Neuronal stem cell (in vitro differentiated cells): ENCODE measurements around the gene CDK5R2.

Experiments used
- DNase-seq: peaks from one replicate; pipeline ENCODE4 v3.0.0-alpha.2; 2013; ENCODE audit warnings: low spot score
- H2AFZ ChIP-seq: one replicate; pipeline ENCODE4 v1.6.1; 2013; ENCODE audit warnings: mild to moderate bottlenecking, low read length, inconsistent platforms
- H2AK5ac ChIP-seq: 2 replicates; pipeline ENCODE4 v1.6.1; 2013; ENCODE audit warnings: low read depth, mild to moderate bottlenecking, inconsistent platforms, low read length, moderate library complexity, mixed read lengths
- H2BK120ac ChIP-seq: 2 replicates; pipeline ENCODE4 v1.6.1; 2013; ENCODE audit warnings: low read depth, mild to moderate bottlenecking, inconsistent platforms, low read length, moderate library complexity, mixed read lengths
- H2BK12ac ChIP-seq: one replicate; pipeline ENCODE4 v1.6.1; 2013; ENCODE audit warnings: low read length, inconsistent platforms
- H2BK15ac ChIP-seq: 2 replicates; pipeline ENCODE4 v1.6.1; 2013; ENCODE audit warnings: mild to moderate bottlenecking, low read length, inconsistent platforms, mixed read lengths
- H2BK5ac ChIP-seq: one replicate; pipeline ENCODE4 v1.6.1; 2013; ENCODE audit warnings: inconsistent platforms, mild to moderate bottlenecking, low read length, moderate library complexity
- H3K14ac ChIP-seq: one replicate; pipeline ENCODE4 v1.6.1; 2013; ENCODE audit warnings: low read length, inconsistent platforms
- H3K18ac ChIP-seq: 2 replicates; pipeline ENCODE4 v1.6.1; 2013; ENCODE audit warnings: low read length, inconsistent platforms
- H3K23ac ChIP-seq: 2 replicates; pipeline ENCODE4 v1.6.1; 2013; ENCODE audit warnings: low read depth, mild to moderate bottlenecking, mixed read lengths, low read length, inconsistent platforms; ENCODE audit not compliant: poor library complexity
- H3K27ac ChIP-seq: replicated peaks from 3 replicates; pipeline ENCODE4 v1.5.1; 2013; ENCODE audit warnings: low read length, inconsistent platforms
- H3K27me3 ChIP-seq, 3 experiments: 2 replicates each; pipeline ENCODE4 v1.6.1; 2013; ENCODE audit warnings: low read length in 3 of 3, mild to moderate bottlenecking in 2 of 3, inconsistent platforms in 1 of 3, low read depth in 1 of 3, mixed read lengths in 1 of 3, moderate library complexity in 1 of 3; ENCODE audit not compliant: control insufficient read depth in 3 of 3, insufficient read depth in 3 of 3
- H3K36me3 ChIP-seq, 2 donors: replicated peaks in 1 of 2; 2 replicates each; pipeline ENCODE4 v1.6.1; 2013; ENCODE audit warnings: low read length in 2 of 2; ENCODE audit not compliant: control insufficient read depth in 2 of 2, insufficient read depth in 2 of 2
- H3K4ac ChIP-seq: 2 replicates; pipeline ENCODE4 v1.6.1; 2013; ENCODE audit warnings: inconsistent platforms, mild to moderate bottlenecking, low read length, moderate library complexity
- H3K4me1 ChIP-seq, 2 donors: 1 replicate in 1 of 2; 2 replicates in 1 of 2; pipeline ENCODE4 v1.6.1; 2013; ENCODE audit warnings: low read length in 2 of 2, low read depth in 1 of 2; ENCODE audit not compliant: control insufficient read depth in 2 of 2, insufficient read depth in 1 of 2
- H3K4me2 ChIP-seq: one replicate; pipeline ENCODE4 v1.6.1; 2013; ENCODE audit warnings: mild to moderate bottlenecking, low read length, inconsistent platforms; ENCODE audit not compliant: insufficient read depth, poor library complexity, severe bottlenecking
- H3K4me3 ChIP-seq, 2 donors: 2 replicates each; pipeline ENCODE4 v1.5.1; 2013; ENCODE audit warnings: low read length in 2 of 2, mild to moderate bottlenecking in 2 of 2, inconsistent platforms in 1 of 2, moderate library complexity in 1 of 2
- H3K79me1 ChIP-seq: one replicate; pipeline ENCODE4 v1.6.1; 2013; ENCODE audit warnings: low read depth, mild to moderate bottlenecking, inconsistent platforms, low read length, moderate library complexity
- H3K9ac ChIP-seq: one replicate; pipeline ENCODE4 v1.6.1; 2013; ENCODE audit warnings: mild to moderate bottlenecking, low read depth, low read length, inconsistent platforms; ENCODE audit not compliant: poor library complexity
- H3K9me3 ChIP-seq, 2 donors: replicated peaks in 1 of 2; 2 replicates each; pipeline versions ENCODE3 to v1.6.1; 2013; ENCODE audit warnings: low read length in 2 of 2, mild to moderate bottlenecking in 2 of 2, inconsistent platforms in 1 of 2, low read depth in 1 of 2, mixed read lengths in 1 of 2, moderate library complexity in 1 of 2; ENCODE audit not compliant: control insufficient read depth in 2 of 2, insufficient read depth in 1 of 2
- H4K8ac ChIP-seq: one replicate; pipeline ENCODE4 v1.6.1; 2013; ENCODE audit warnings: low read depth, mild to moderate bottlenecking, inconsistent platforms, low read length, moderate library complexity
- H4K91ac ChIP-seq: one replicate; pipeline ENCODE4 v1.6.1; 2013; ENCODE audit warnings: low read length, low read depth, mild to moderate bottlenecking, inconsistent platforms; ENCODE audit not compliant: poor library complexity
- WGBS, 2 donors: extraction: QIAGEN DNeasy Blood & Tissue Kit; methylation state at CpG; one replicate each; pipeline ENCODE4 v1.1.7; 2013; ENCODE audit warnings: missing lambda C conversion rate in 2 of 2, mixed read lengths in 1 of 2; ENCODE audit not compliant: insufficient read length in 2 of 2, insufficient replicate concordance in 1 of 2; ENCODE audit errors: extremely low coverage in 2 of 2; 5-methylcytosine and 5-hydroxymethylcytosine counted together

The CDK5R2 gene

DNA sequence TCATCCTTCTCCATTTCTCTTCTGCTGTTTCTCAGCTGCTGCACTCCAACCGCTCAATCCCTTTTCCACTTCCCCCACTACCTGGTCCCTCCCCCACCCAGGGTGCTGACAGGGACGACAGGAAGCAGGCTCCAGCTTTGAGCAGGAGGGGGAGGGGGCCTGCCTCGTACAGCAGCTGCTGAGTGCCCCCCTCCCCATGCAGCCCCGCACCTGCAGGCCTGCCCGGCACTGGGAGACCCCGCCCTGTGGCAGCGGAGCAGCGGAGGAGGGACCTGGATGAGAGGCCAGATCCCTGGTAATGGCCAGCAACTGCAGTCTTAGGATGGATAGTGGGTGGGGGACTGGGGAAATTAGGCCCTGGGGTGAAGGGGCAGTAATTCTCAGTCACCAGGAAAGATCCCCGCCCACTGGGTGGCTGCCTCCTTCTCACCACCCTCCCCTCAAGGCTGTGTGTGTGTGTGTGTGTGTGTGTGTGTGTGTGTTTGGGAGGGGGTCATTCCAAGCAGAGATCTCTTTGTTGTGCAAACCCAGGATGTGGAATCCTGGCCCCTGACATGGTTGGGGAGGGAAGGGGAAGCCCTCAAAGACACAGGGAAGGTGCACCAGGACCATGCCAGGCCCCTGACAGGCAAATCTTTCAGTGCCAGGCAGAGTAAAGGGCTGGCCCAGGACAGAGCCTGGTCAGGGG is 40.6 kb downstream of the CDK5R2 start:
- H3K79me1 ChIP-seq: no peaks in the 10 kb centered on the region
- H2BK5ac ChIP-seq: no peak overlapping the region
- no peak overlapping the region for H2BK12ac ChIP-seq
- peaks cover 42 to 96% (median 92%) of the 10 kb centered on the region in 3 experiments for H3K27me3 ChIP-seq
- H2BK120ac ChIP-seq: no peak overlapping the region
- peak overlapping the region; percentile 61 for H2AK5ac ChIP-seq
- no peak overlapping the region for H3K27ac ChIP-seq
- H3K9me3 ChIP-seq: peaks cover 0 to 1% of the 10 kb centered on the region in 2 donors
- H3K4me2 ChIP-seq: no peak overlapping the region
- no CpG with 5 or more reads among the region's 9 CpGs for WGBS, 2 donors
- no peak overlapping the region for H2AFZ ChIP-seq
- no peak overlapping the region for H4K91ac ChIP-seq
- H3K4me1 ChIP-seq: peaks cover 9 to 23% of the 10 kb centered on the region in 2 donors
- H3K23ac ChIP-seq: peak overlapping the region; percentile 98
- DNase-seq: no peak
- peak overlapping the region; percentile 63 for H2BK15ac ChIP-seq
- H3K18ac ChIP-seq: peak overlapping the region; percentile 35
- H4K8ac ChIP-seq: no peak overlapping the region
- peak overlapping the region; percentile 57 for H3K9ac ChIP-seq
- no peak overlapping the region for H3K4ac ChIP-seq
- H3K4me3 ChIP-seq: no peak overlapping the region
- no peaks in the 10 kb centered on the region for H3K36me3 ChIP-seq
- no peak overlapping the region for H3K14ac ChIP-seq

GRCh38 chr2:219000569-219000960 is 41.1 kb downstream of the CDK5R2 start:
- Histone ChIP-seq H3K23ac (peak overlapping the region; percentile 87), H2BK15ac (no peak overlapping the region), H3K4me2 (peak overlapping the region; percentile 11), H3K9ac (no peak overlapping the region), H2BK12ac (no peak overlapping the region), H3K4me1 (peaks cover 9 to 23% of the 10 kb centered on the region in 2 donors), H3K27ac (no peak overlapping the region), H2BK5ac (no peak overlapping the region), H3K18ac (peak overlapping the region; percentile 35), H4K8ac (no peak overlapping the region), H3K4me3 (peak overlapping the region in 1 of 2 donors; percentile 7), H3K9me3 (peaks cover 0 to 1% of the 10 kb centered on the region in 2 donors), H2AK5ac (peak overlapping the region; percentile 61), H4K91ac (no peak overlapping the region), H3K79me1 (no peaks in the 10 kb centered on the region), H2BK120ac (no peak overlapping the region), H2AFZ (no peak overlapping the region), H3K27me3 (peaks cover 37 to 96% (median 92%) of the 10 kb centered on the region in 3 experiments), H3K4ac (no peak overlapping the region), H3K14ac (no peak overlapping the region), H3K36me3 (no peaks in the 10 kb centered on the region)
- no CpG with 5 or more reads among the region's 8 CpGs for WGBS, 2 donors
- DNase-seq: no peak

- Histone ChIP-seq H3K79me1 (no peaks in the 10 kb centered on the region), H2AFZ (peak overlapping the region; percentile 73), H3K4me1 (peaks cover 9 to 21% of the 10 kb centered on the region in 2 donors), H3K18ac (peak overlapping the region; percentile 57), H2BK12ac (no peak overlapping the region), H3K9ac (no peak overlapping the region), H3K4me2 (no peak overlapping the region), H3K4ac (no peak overlapping the region), H3K14ac (no peak overlapping the region), H4K91ac (no peak overlapping the region), H2AK5ac (peak overlapping the region; percentile 1), H4K8ac (no peak overlapping the region), H2BK120ac (no peak overlapping the region), H3K4me3 (no peak overlapping the region), H3K36me3 (no peaks in the 10 kb centered on the region), H3K23ac (peak overlapping the region; percentile 99), H2BK5ac (no peak overlapping the region), H3K9me3 (peaks cover 0 to 1% of the 10 kb centered on the region in 2 donors), H3K27ac (no peak overlapping the region), H2BK15ac (no peak overlapping the region), H3K27me3 (peaks cover 34 to 95% (median 94%) of the 10 kb centered on the region in 3 experiments)
- no CpG with 5 or more reads among the region's 26 CpGs for WGBS, 2 donors
- DNase-seq: no peak
Measured at GRCh38 chr2:219001100-219001576, 41.7 kb downstream of the CDK5R2 start.

- Histone ChIP-seq H3K9ac (peak overlapping the region; percentile 60), H4K8ac (no peak overlapping the region), H3K4me2 (peak overlapping the region; percentile 69), H3K9me3 (peaks cover 0 to 1% of the 10 kb centered on the region in 2 donors), H2AK5ac (peak overlapping the region; percentile 63), H3K36me3 (no peaks in the 10 kb centered on the region), H2AFZ (peak overlapping the region; percentile 73), H3K23ac (peak overlapping the region; percentile 99), H2BK120ac (no peak overlapping the region), H3K4me1 (peaks cover 9 to 21% of the 10 kb centered on the region in 2 donors), H3K4ac (no peak overlapping the region), H2BK12ac (no peak overlapping the region), H3K18ac (peak overlapping the region; percentile 57), H3K4me3 (no peak overlapping the region), H2BK5ac (no peak overlapping the region), H3K27me3 (peaks cover 30 to 90% (median 88%) of the 10 kb centered on the region in 3 experiments), H3K14ac (peak overlapping the region; percentile 82), H2BK15ac (no peak overlapping the region), H3K79me1 (no peaks in the 10 kb centered on the region), H4K91ac (no peak overlapping the region), H3K27ac (no peak overlapping the region)
- no peak for DNase-seq
- no CpG with 5 or more reads among the region's 70 CpGs for WGBS, 2 donors
Measured at GRCh38 chr2:219001577-219002394, 42.3 kb downstream of the CDK5R2 start.
